Measurements from ENCODE around the gene VPS37B.

DNA sequence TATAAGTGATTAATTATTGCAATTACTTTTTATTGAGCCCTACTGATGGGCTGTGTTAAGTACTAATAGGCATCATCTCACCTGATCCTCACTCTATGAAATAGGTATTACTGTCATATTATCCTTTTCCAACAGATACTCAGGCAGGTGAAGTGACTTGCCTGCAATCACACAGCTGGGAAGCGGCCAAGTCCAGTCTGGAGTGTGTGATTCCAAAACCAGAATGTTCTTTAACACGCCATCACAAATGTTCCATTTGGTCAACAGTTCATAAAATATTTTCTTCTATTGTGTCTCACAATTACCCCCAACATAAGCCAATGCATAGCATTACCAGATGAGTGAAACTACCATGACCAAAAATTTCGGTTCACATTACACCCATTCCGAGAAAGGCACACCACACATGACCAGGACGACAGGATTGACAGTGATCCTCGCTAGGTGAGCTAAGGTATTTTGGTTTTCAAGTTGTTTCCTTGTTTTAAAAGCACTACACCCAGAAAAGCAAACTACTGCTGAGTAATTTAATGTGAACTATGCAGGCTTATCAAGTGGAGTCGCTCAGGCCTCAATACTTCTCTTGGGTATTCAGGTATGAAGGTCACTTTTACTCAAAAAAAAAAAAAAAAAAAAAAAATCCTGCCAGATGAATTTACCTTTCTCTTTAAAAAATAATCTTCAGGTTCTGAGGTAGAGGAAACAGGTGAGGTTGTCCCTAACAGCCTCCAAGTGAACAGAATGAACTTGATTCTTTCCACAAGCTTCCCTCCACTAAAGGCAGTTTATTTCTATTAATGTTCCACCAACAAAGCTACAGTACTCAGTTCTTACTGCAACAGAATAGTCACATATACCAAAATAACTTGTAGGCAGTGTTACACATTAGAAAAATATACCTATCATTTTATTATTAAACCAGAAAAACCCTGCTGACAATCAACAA is 2.4 kb downstream of the VPS37B start:
- TF ChIP-seq EZH2 (IDR thresholded peaks at IDR 0.05; ENCODE audit: borderline replicate concordance), result no peak
- TF ChIP-seq, protein P1, sequence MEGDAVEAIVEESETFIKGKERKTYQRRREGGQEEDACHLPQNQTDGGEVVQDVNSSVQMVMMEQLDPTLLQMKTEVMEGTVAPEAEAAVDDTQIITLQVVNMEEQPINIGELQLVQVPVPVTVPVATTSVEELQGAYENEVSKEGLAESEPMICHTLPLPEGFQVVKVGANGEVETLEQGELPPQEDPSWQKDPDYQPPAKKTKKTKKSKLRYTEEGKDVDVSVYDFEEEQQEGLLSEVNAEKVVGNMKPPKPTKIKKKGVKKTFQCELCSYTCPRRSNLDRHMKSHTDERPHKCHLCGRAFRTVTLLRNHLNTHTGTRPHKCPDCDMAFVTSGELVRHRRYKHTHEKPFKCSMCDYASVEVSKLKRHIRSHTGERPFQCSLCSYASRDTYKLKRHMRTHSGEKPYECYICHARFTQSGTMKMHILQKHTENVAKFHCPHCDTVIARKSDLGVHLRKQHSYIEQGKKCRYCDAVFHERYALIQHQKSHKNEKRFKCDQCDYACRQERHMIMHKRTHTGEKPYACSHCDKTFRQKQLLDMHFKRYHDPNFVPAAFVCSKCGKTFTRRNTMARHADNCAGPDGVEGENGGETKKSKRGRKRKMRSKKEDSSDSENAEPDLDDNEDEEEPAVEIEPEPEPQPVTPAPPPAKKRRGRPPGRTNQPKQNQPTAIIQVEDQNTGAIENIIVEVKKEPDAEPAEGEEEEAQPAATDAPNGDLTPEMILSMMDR (IDR thresholded peaks at IDR 0.05; ENCODE audit: poor library complexity), result no peak

Data from hepatocyte (in vitro differentiated cells).